ENCODE data around the gene PM20D2.

The PM20D2 gene

GRCh38 chr6:89144354-89144906, 1.4 kb upstream of the PM20D2 start:
- no peaks in the 10 kb centered on the region for H3K36me3 ChIP-seq (ENCODE audit: control insufficient read depth, insufficient read depth, low read length)
- no peaks in the 10 kb centered on the region for H3K9me3 ChIP-seq (ENCODE audit: control insufficient read depth, low read length)
- H3K27ac ChIP-seq (ENCODE audit: insufficient read depth, low read depth, low read length, poor library complexity, severe bottlenecking): no peak overlapping the region
- no peak overlapping the region for H3K4me3 ChIP-seq (ENCODE audit: insufficient read depth, low read depth, low read length)
- peaks cover 40% of the 10 kb centered on the region for H3K27me3 ChIP-seq (ENCODE audit: control insufficient read depth, insufficient read depth, low read length, poor library complexity, severe bottlenecking)
- 81 to 85% methylated on average over 2 of the region's 2 CpGs for WGBS, 2 experiments
- no peaks in the 10 kb centered on the region for H3K4me1 ChIP-seq (ENCODE audit: control insufficient read depth, insufficient read depth, low read length)

- H3K27ac ChIP-seq (ENCODE audit: insufficient read depth, low read depth, low read length, poor library complexity, severe bottlenecking): no peak overlapping the region
- 29 to 32% methylated on average over 17 of the region's 17 CpGs for WGBS, 2 experiments
- H3K4me3 ChIP-seq (ENCODE audit: insufficient read depth, low read depth, low read length): peak overlapping the region; percentile 61
- H3K4me1 ChIP-seq (ENCODE audit: control insufficient read depth, insufficient read depth, low read length): no peaks in the 10 kb centered on the region
- H3K27me3 ChIP-seq (ENCODE audit: control insufficient read depth, insufficient read depth, low read length, poor library complexity, severe bottlenecking): peaks cover 40% of the 10 kb centered on the region
- no peaks in the 10 kb centered on the region for H3K9me3 ChIP-seq (ENCODE audit: control insufficient read depth, low read length)
- H3K36me3 ChIP-seq (ENCODE audit: control insufficient read depth, insufficient read depth, low read length): no peaks in the 10 kb centered on the region
Observed at GRCh38 chr6:89145091-89145955, 532 bp upstream of the PM20D2 start.

DNA sequence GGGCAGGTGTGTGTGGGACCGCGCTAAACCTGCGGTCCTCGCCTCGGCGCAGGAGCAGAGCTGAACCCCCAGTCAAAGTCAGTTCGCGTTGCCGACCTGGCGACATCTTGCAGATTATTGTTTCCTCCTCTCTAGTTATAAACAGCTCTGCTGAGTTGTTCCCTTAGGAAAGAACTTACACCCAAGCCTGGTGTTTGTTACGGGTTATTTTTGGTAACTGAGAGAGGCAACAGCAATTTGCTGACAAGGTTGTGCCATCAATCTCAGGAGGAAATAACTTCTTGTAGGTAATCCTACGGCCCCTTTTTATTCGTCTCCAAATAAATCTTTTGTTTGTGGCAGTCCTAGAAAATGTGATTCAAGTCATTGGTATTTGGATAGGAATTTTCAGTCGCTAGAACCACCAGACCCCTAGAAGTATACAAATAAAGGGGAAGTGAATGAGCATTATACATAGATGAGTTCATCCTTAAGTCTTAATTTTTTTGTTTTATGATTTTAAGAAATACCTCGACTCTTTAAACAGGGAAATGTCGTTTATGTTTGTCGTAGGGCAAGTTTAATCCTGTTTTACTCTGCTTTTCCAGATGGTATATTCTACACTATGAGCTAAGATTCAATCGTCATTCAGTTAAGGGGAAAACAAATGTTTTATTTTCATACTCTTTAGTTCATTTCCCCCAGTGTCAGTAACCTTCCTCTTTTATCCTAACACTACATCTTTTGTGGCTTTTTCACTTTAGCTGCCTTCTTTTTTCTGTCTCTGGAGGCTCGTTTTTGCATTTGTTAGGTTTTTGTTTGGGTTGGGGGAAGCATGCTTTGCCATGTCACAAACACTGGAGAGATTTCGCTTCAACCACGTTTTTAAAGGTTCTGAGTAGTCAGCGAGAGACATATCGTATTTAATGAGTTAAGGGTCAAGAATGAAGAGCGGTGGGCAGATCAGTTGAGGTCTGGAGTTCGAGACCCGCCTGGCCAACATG, 1.2 kb downstream of the PM20D2 start:
- 16 to 24% methylated on average over 21 to 26 of the region's 26 CpGs for WGBS, 2 experiments
- Histone ChIP-seq H3K27ac (ENCODE audit: insufficient read depth, low read depth, low read length, poor library complexity, severe bottlenecking) (no peak overlapping the region), H3K27me3 (ENCODE audit: control insufficient read depth, insufficient read depth, low read length, poor library complexity, severe bottlenecking) (peaks cover 40% of the 10 kb centered on the region)

GRCh38 chr6:89148016-89148750, 2.3 kb downstream of the PM20D2 start:
- Histone ChIP-seq H3K4me3 (ENCODE audit: insufficient read depth, low read depth, low read length) (no peak overlapping the region), H3K36me3 (ENCODE audit: control insufficient read depth, insufficient read depth, low read length) (no peaks in the 10 kb centered on the region), H3K27me3 (ENCODE audit: control insufficient read depth, insufficient read depth, low read length, poor library complexity, severe bottlenecking) (peaks cover 40% of the 10 kb centered on the region), H3K4me1 (ENCODE audit: control insufficient read depth, insufficient read depth, low read length) (no peaks in the 10 kb centered on the region), H3K9me3 (ENCODE audit: control insufficient read depth, low read length) (no peaks in the 10 kb centered on the region), H3K27ac (ENCODE audit: insufficient read depth, low read depth, low read length, poor library complexity, severe bottlenecking) (no peak overlapping the region)
- WGBS, 2 experiments: 94 to 95% methylated on average over 17 of the region's 17 CpGs

More for the DNA sequence above, 1.2 kb downstream of the PM20D2 start:
- Histone ChIP-seq H3K9me3 (ENCODE audit: control insufficient read depth, low read length) (no peaks in the 10 kb centered on the region), H3K4me3 (ENCODE audit: insufficient read depth, low read depth, low read length) (peak overlapping the region; percentile 61), H3K4me1 (ENCODE audit: control insufficient read depth, insufficient read depth, low read length) (no peaks in the 10 kb centered on the region), H3K36me3 (ENCODE audit: control insufficient read depth, insufficient read depth, low read length) (no peaks in the 10 kb centered on the region)

DNA sequence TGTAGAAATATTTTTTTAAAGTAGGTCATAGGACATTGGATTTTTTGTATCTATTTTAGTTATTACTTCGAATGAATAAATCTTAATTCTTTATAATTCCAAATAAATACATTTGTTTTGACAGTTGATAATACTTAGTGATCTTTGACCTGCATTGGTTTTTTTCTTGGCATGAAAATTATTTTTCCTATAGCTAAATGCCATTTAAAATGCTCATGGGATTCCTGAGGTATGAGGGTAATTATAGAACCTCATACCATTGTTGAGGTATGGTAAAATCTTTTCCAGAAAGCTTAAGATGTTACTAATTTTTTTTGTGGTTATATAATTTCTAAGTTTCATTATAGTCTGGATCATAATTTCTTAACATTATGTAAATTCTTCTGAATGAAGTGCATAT, 8.3 kb downstream of the PM20D2 start:
- Histone ChIP-seq H3K4me3 (ENCODE audit: insufficient read depth, low read depth, low read length) (no peak overlapping the region), H3K36me3 (ENCODE audit: control insufficient read depth, insufficient read depth, low read length) (no peaks in the 10 kb centered on the region), H3K27ac (ENCODE audit: insufficient read depth, low read depth, low read length, poor library complexity, severe bottlenecking) (no peak overlapping the region), H3K4me1 (ENCODE audit: control insufficient read depth, insufficient read depth, low read length) (no peaks in the 10 kb centered on the region), H3K9me3 (ENCODE audit: control insufficient read depth, low read length) (no peaks in the 10 kb centered on the region), H3K27me3 (ENCODE audit: control insufficient read depth, insufficient read depth, low read length, poor library complexity, severe bottlenecking) (no peaks in the 10 kb centered on the region)
- WGBS, 2 experiments: no CpG with 5 or more reads among the region's 1 CpG

DNA sequence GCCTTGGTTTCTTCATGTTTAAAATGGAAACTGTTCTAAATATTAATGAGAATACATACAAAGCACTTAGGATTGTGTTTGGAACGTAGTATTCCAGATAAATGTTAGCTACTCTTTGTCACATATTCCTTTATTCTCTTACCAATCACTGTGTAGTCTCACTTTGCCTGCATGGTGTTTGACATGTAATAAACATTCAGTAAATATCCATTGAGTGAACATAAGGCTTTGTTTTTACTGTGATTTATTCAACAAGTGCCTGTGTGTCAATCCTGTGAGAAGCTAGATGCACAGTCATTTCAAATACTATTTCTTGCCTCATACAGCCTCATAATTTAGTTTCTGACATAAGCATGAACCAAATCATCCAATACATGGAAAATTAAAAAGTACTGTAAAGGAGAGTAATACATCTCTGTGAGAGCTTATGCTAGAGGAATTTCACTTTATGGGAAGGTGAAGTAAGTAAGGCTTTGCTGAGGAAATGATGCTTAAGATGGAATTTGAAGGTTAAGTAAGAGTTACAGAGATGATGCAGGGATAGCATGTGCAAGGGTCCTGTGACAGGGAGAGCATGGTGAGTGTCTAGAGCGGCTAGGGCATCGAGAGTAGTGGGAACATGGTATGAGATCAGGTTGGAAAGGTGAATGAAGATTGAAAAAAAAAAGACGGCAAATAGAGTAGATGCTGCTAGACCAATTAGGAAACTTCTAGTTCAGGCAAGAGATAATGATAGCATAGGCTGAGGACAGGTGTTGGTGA, 14.7 kb downstream of the PM20D2 start:
- Histone ChIP-seq H3K36me3 (ENCODE audit: control insufficient read depth, insufficient read depth, low read length) (no peaks in the 10 kb centered on the region), H3K9me3 (ENCODE audit: control insufficient read depth, low read length) (no peaks in the 10 kb centered on the region), H3K27me3 (ENCODE audit: control insufficient read depth, insufficient read depth, low read length, poor library complexity, severe bottlenecking) (no peaks in the 10 kb centered on the region), H3K27ac (ENCODE audit: insufficient read depth, low read depth, low read length, poor library complexity, severe bottlenecking) (no peak overlapping the region), H3K4me3 (ENCODE audit: insufficient read depth, low read depth, low read length) (no peak overlapping the region), H3K4me1 (ENCODE audit: control insufficient read depth, insufficient read depth, low read length) (no peaks in the 10 kb centered on the region)
- WGBS, 2 experiments: 90 to 95% methylated on average over 3 to 4 of the region's 4 CpGs

GRCh38 chr6:89161326-89162046, 15.6 kb downstream of the PM20D2 start:
- WGBS, 2 experiments: 74 to 78% methylated on average over 7 of the region's 7 CpGs
- Histone ChIP-seq H3K27me3 (ENCODE audit: control insufficient read depth, insufficient read depth, low read length, poor library complexity, severe bottlenecking) (no peaks in the 10 kb centered on the region), H3K36me3 (ENCODE audit: control insufficient read depth, insufficient read depth, low read length) (no peaks in the 10 kb centered on the region), H3K4me3 (ENCODE audit: insufficient read depth, low read depth, low read length) (no peak overlapping the region), H3K4me1 (ENCODE audit: control insufficient read depth, insufficient read depth, low read length) (no peaks in the 10 kb centered on the region), H3K9me3 (ENCODE audit: control insufficient read depth, low read length) (no peaks in the 10 kb centered on the region), H3K27ac (ENCODE audit: insufficient read depth, low read depth, low read length, poor library complexity, severe bottlenecking) (no peak overlapping the region)

- H3K4me3 ChIP-seq (ENCODE audit: insufficient read depth, low read depth, low read length): no peak overlapping the region
Observed at GRCh38 chr6:89162047-89162371, 16.2 kb downstream of the PM20D2 start.

DNA sequence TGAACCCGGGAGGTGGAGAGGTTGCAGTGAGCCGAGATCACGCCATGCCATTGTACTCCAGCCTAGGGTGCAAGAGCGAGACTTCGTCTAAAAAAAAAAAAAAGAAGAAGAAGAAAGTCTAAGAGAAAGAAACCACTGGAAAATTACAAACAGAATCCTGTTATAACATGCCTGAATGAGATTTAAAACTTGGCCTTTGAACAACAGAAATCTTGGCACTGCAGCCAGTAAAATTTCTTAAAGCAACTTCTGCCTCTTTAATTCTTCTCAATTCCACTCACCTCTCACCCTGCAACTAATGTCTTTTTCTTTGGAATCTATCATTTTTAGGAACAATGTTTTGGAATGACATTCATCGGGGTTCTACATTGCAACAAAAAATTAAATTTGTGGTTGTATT, 26.3 kb downstream of the PM20D2 start:
- H3K4me3 ChIP-seq (ENCODE audit: insufficient read depth, low read depth, low read length): no peak overlapping the region

More at GRCh38 chr6:89162047-89162371, 16.2 kb downstream of the PM20D2 start:
- 95 to 97% methylated on average over 4 of the region's 4 CpGs for WGBS, 2 experiments
- H3K4me1 ChIP-seq (ENCODE audit: control insufficient read depth, insufficient read depth, low read length): no peaks in the 10 kb centered on the region
- no peak overlapping the region for H3K27ac ChIP-seq (ENCODE audit: insufficient read depth, low read depth, low read length, poor library complexity, severe bottlenecking)
- H3K27me3 ChIP-seq (ENCODE audit: control insufficient read depth, insufficient read depth, low read length, poor library complexity, severe bottlenecking): no peaks in the 10 kb centered on the region
- no peaks in the 10 kb centered on the region for H3K36me3 ChIP-seq (ENCODE audit: control insufficient read depth, insufficient read depth, low read length)
- no peaks in the 10 kb centered on the region for H3K9me3 ChIP-seq (ENCODE audit: control insufficient read depth, low read length)

More for the DNA sequence above, 26.3 kb downstream of the PM20D2 start:
- no peaks in the 10 kb centered on the region for H3K9me3 ChIP-seq (ENCODE audit: control insufficient read depth, low read length)
- no peak overlapping the region for H3K27ac ChIP-seq (ENCODE audit: insufficient read depth, low read depth, low read length, poor library complexity, severe bottlenecking)
- H3K4me1 ChIP-seq (ENCODE audit: control insufficient read depth, insufficient read depth, low read length): no peaks in the 10 kb centered on the region
- no peaks in the 10 kb centered on the region for H3K36me3 ChIP-seq (ENCODE audit: control insufficient read depth, insufficient read depth, low read length)
- WGBS, 2 experiments: 80 to 83% methylated on average over 6 of the region's 6 CpGs
- H3K27me3 ChIP-seq (ENCODE audit: control insufficient read depth, insufficient read depth, low read length, poor library complexity, severe bottlenecking): no peaks in the 10 kb centered on the region

Data from ectodermal cell (in vitro differentiated cells).